Astrocyte of the hippocampus (primary cell): ENCODE measurements around the gene SMTNL2.
"Not testable (repeated sequence)": the region's sequence is repeated elsewhere in the genome, so short reads cannot be mapped to it uniquely, and the experiment has no call there.

Source experiments
- DNase-seq: peaks from one replicate; pipeline ENCODE4 v3.0.0; 2011; ENCODE audit warnings: low read depth, low spot score

The SMTNL2 gene

GRCh38 chr17:4585638-4585994 is 1.3 kb downstream of the SMTNL2 start:
- DNase-seq = no peak

GRCh38 chr17:4586043-4586442 is 1.7 kb downstream of the SMTNL2 start:
- no peak for DNase-seq

GRCh38 chr17:4587195-4587594 is 2.9 kb downstream of the SMTNL2 start:
- DNase-seq = no peak

GRCh38 chr17:4587803-4588202 is 3.5 kb downstream of the SMTNL2 start:
- DNase-seq = no peak

GRCh38 chr17:4588391-4588790 is 4.1 kb downstream of the SMTNL2 start:
- no peak for DNase-seq

- no peak for DNase-seq
Measured at GRCh38 chr17:4588898-4589625, 4.7 kb downstream of the SMTNL2 start.

GRCh38 chr17:4590042-4590441 is 5.7 kb downstream of the SMTNL2 start:
- not testable (repeated sequence) for DNase-seq

GRCh38 chr17:4590981-4591453 is 6.7 kb downstream of the SMTNL2 start:
- no peak for DNase-seq

- peak; percentile 17 for DNase-seq
Measured at GRCh38 chr17:4591529-4591928, 7.2 kb downstream of the SMTNL2 start.

GRCh38 chr17:4592240-4593005 is 8.1 kb downstream of the SMTNL2 start:
- no peak for DNase-seq

- DNase-seq = no peak
Measured at GRCh38 chr17:4593021-4593421, 8.7 kb downstream of the SMTNL2 start.

- no peak for DNase-seq
Measured at GRCh38 chr17:4594406-4594805, 10.1 kb downstream of the SMTNL2 start.

- peak; percentile 55 for DNase-seq
Measured at GRCh38 chr17:4594931-4595684, 10.8 kb downstream of the SMTNL2 start.

GRCh38 chr17:4595685-4596342 is 11.5 kb downstream of the SMTNL2 start:
- DNase-seq = not testable (repeated sequence)

GRCh38 chr17:4596636-4597380 is 12.5 kb downstream of the SMTNL2 start:
- DNase-seq = no peak

GRCh38 chr17:4597975-4598374 is 13.6 kb downstream of the SMTNL2 start:
- no peak for DNase-seq

GRCh38 chr17:4598776-4599504 is 14.6 kb downstream of the SMTNL2 start:
- no peak for DNase-seq

- DNase-seq = peak; percentile 23
Measured at GRCh38 chr17:4599505-4600281, 15.4 kb downstream of the SMTNL2 start.

- no peak for DNase-seq
Measured at GRCh38 chr17:4600563-4600962, 16.2 kb downstream of the SMTNL2 start.

GRCh38 chr17:4601326-4601725 is 17.0 kb downstream of the SMTNL2 start:
- no peak for DNase-seq
